T-cell (primary cell): Measurements from ENCODE around the gene ATP13A5. TPM values are rescaled to one million over a fixed set of nuclear protein-coding genes. Genes with fewer than 3 reads are reported as not detected.

Experiments
- ATAC-seq, 4 experiments: fragments of 200-7000 bp in 3 of 4; fragments of 150-1000 bp in 1 of 4; cut with Tn5 transposase; replicated peaks in 1 of 4; 1 replicate in 3 of 4; 2 replicates in 1 of 4; pipeline ENCODE4 v1.10.0; 2021; ENCODE audit warnings: moderate library complexity in 3 of 4, mild to moderate bottlenecking in 2 of 4, moderate number of reproducible peaks in 1 of 4
- CTCF ChIA-PET, 2 donors: fragments of 300-600 bp; sonication (Branson Sonifier 250); formaldehyde crosslinking; loops; one replicate each; lab custom pipeline; 2022; ENCODE audit warnings: antibody characterized with exemption in 2 of 2; lab: Charles Lee
- POLR2A ChIA-PET, 2 donors: fragments of 300-600 bp; sonication (Branson Sonifier 250); formaldehyde crosslinking; loops; one replicate each; lab custom pipeline; 2022; ENCODE audit warnings: antibody characterized with exemption in 2 of 2; lab: Charles Lee
- DNase-seq, 35 experiments: peaks; one replicate each; pipeline versions ENCODE4 v3.0.0 to v3.0.0-alpha.2; 2013 to 2023
- H3K27ac ChIP-seq: one replicate; pipeline ENCODE4 v1.5.1; 2013; ENCODE audit warnings: low read length
- H3K27me3 ChIP-seq, 2 experiments: replicated peaks in 1 of 2; 1 replicate in 1 of 2; 2 replicates in 1 of 2; pipeline versions ENCODE4 v1.6.1 to v1.7.0; 2013; ENCODE audit warnings: low read length in 1 of 2, mixed read lengths in 1 of 2; ENCODE audit not compliant: control insufficient read depth in 2 of 2, insufficient read depth in 2 of 2; ENCODE audit errors: extremely low read depth in 1 of 2
- H3K36me3 ChIP-seq, 2 donors: 1 replicate in 1 of 2; 2 replicates in 1 of 2; pipeline versions ENCODE4 v1.6.1 to v1.7.0; 2013; ENCODE audit warnings: low read length in 1 of 2; ENCODE audit not compliant: control insufficient read depth in 2 of 2, insufficient read depth in 1 of 2; ENCODE audit errors: extremely low read depth in 1 of 2
- H3K4me1 ChIP-seq, 2 experiments: 1 replicate in 1 of 2; 2 replicates in 1 of 2; pipeline versions ENCODE4 v1.6.1 to v1.7.0; 2013; ENCODE audit warnings: low read length in 2 of 2, mixed read lengths in 1 of 2; ENCODE audit not compliant: insufficient read depth in 2 of 2, control insufficient read depth in 1 of 2; ENCODE audit errors: extremely low read depth in 1 of 2
- H3K4me3 ChIP-seq, 2 donors: 1 replicate in 1 of 2; 2 replicates in 1 of 2; pipeline versions ENCODE4 v1.5.1 to v1.7.0; 2013; ENCODE audit warnings: mild to moderate bottlenecking in 2 of 2, low read length in 1 of 2, moderate library complexity in 1 of 2; ENCODE audit not compliant: control insufficient read depth in 1 of 2; ENCODE audit errors: extremely low read depth in 1 of 2
- H3K9me3 ChIP-seq: 2 replicates; pipeline ENCODE4 v1.7.0; 2013
- H3K27ac Mint-ChIP-seq, 2 donors: one replicate each; pipeline ENCODE4 v1.8.0; 2020 to 2021; ENCODE audit warnings: mild to moderate bottlenecking in 2 of 2, mixed read lengths in 2 of 2
- H3K27me3 Mint-ChIP-seq, 2 donors: one replicate each; pipeline ENCODE4 v1.8.0; 2021 to 2022; ENCODE audit warnings: mixed read lengths in 2 of 2
- H3K36me3 Mint-ChIP-seq: one replicate; pipeline ENCODE4 v1.8.0; 2021; ENCODE audit warnings: mixed read lengths
- H3K4me1 Mint-ChIP-seq, 3 donors: one replicate each; pipeline ENCODE4 v1.8.0; 2020 to 2022; ENCODE audit warnings: mixed read lengths in 3 of 3, mild to moderate bottlenecking in 1 of 3
- H3K4me3 Mint-ChIP-seq, 3 donors: one replicate each; pipeline ENCODE4 v1.8.0; 2020 to 2022; ENCODE audit warnings: mild to moderate bottlenecking in 3 of 3, mixed read lengths in 3 of 3, moderate library complexity in 3 of 3
- H3K9me3 Mint-ChIP-seq, 3 donors: one replicate each; pipeline ENCODE4 v1.8.0; 2020 to 2022; ENCODE audit warnings: mixed read lengths in 3 of 3
- WGBS: methylation state at CpG from one replicate; pipeline ENCODE4 v1.1.5; 2013; ENCODE audit warnings: missing lambda C conversion rate; ENCODE audit not compliant: insufficient coverage; 5-methylcytosine and 5-hydroxymethylcytosine counted together
- total RNA-seq, 35 experiments: library from RNA in 6 of 35; stranded (reverse) in 6 of 35; fragments of 120-200 nt in 1 of 35; gene quantifications; one replicate each; pipeline versions ENCODE4 v1.2.1 to v1.2.4 and lab custom pipeline; 2013 to 2026

ATP13A5 gene
- total RNA-seq, 5 donors from 2014 or later (not counting 1 experiment from before 2014, with no cell fraction given), result not detected

GRCh38 chr3:193292386-193292785 lies 86.2 kb downstream of the ATP13A5 start:
- Mint-ChIP-seq H3K27me3 (peaks cover 0 to 9% of the 10 kb centered on the region in 2 donors), H3K9me3 (peaks cover 2 to 28% (median 7%) of the 10 kb centered on the region in 3 donors), H3K4me3 (no peak overlapping the region), H3K36me3 (no peaks in the 10 kb centered on the region), H3K4me1 (no peaks in the 10 kb centered on the region), H3K27ac (no peak overlapping the region)
- ChIA-PET POLR2A (no interaction called here), CTCF (no interaction called here)
- H3K4me3 ChIP-seq, result no peak overlapping the region
- DNase-seq, result no peak
- 90% methylated on average over 2 of the region's 3 CpGs for WGBS
- no peak overlapping the region for H3K27ac ChIP-seq
- no peak for ATAC-seq
- no peaks in the 10 kb centered on the region for H3K4me1 ChIP-seq
- no peaks in the 10 kb centered on the region for H3K36me3 ChIP-seq
- H3K27me3 ChIP-seq, result no peaks in the 10 kb centered on the region
- no peaks in the 10 kb centered on the region for H3K9me3 ChIP-seq

- no peak overlapping the region for H3K27ac ChIP-seq
- WGBS, result no CpG with 5 or more reads among the region's 3 CpGs
- Mint-ChIP-seq H3K27me3 (peaks cover 0 to 7% of the 10 kb centered on the region in 2 donors), H3K27ac (no peak overlapping the region), H3K4me3 (no peak overlapping the region), H3K4me1 (no peaks in the 10 kb centered on the region), H3K36me3 (no peaks in the 10 kb centered on the region), H3K9me3 (no peaks in the 10 kb centered on the region)
- H3K9me3 ChIP-seq, result no peaks in the 10 kb centered on the region
- H3K36me3 ChIP-seq, result no peaks in the 10 kb centered on the region
- ChIA-PET POLR2A (no interaction called here), CTCF (no interaction called here)
- H3K4me1 ChIP-seq, result no peaks in the 10 kb centered on the region
- ATAC-seq (no peak), DNase-seq (no peak)
- H3K4me3 ChIP-seq, result no peak overlapping the region
- H3K27me3 ChIP-seq, result no peaks in the 10 kb centered on the region
Measured at GRCh38 chr3:193271101-193271840, 107.3 kb downstream of the ATP13A5 start.

GRCh38 chr3:193270451-193270850 lies 108.1 kb downstream of the ATP13A5 start:
- WGBS, result no CpG with 5 or more reads among the region's 3 CpGs
- Histone ChIP-seq H3K36me3 (no peaks in the 10 kb centered on the region), H3K4me1 (no peaks in the 10 kb centered on the region), H3K9me3 (no peaks in the 10 kb centered on the region), H3K27me3 (no peaks in the 10 kb centered on the region), H3K27ac (no peak overlapping the region), H3K4me3 (no peak overlapping the region)
- no peaks in the 10 kb centered on the region for H3K36me3 Mint-ChIP-seq
- DNase-seq (no peak), ATAC-seq (no peak)
- H3K9me3 Mint-ChIP-seq, result no peaks in the 10 kb centered on the region
- ChIA-PET POLR2A (no interaction called here), CTCF (no interaction called here)
- no peaks in the 10 kb centered on the region for H3K4me1 Mint-ChIP-seq
- no peak overlapping the region for H3K4me3 Mint-ChIP-seq
- peaks cover 0 to 7% of the 10 kb centered on the region in 2 donors for H3K27me3 Mint-ChIP-seq
- H3K27ac Mint-ChIP-seq, result no peak overlapping the region

- Mint-ChIP-seq H3K27me3 (peaks cover 0 to 6% of the 10 kb centered on the region in 2 donors), H3K4me1 (no peaks in the 10 kb centered on the region), H3K27ac (no peak overlapping the region), H3K9me3 (no peaks in the 10 kb centered on the region), H3K4me3 (no peak overlapping the region), H3K36me3 (no peaks in the 10 kb centered on the region)
- no peak for ATAC-seq
- ChIA-PET CTCF (no interaction called here), POLR2A (interaction anchor here in 1 of 2 donors (0.6 kb wide), 1 partner anchor 1828 kb away, joined by 5 read pairs; no protein-coding TSS in a partner anchor)
- H3K4me1 ChIP-seq, result no peaks in the 10 kb centered on the region
- H3K27me3 ChIP-seq, result no peaks in the 10 kb centered on the region
- WGBS, result 83% methylated on average over 2 of the region's 3 CpGs
- H3K4me3 ChIP-seq, result no peak overlapping the region
- H3K36me3 ChIP-seq, result no peaks in the 10 kb centered on the region
- DNase-seq, result no peak
- H3K9me3 ChIP-seq, result no peaks in the 10 kb centered on the region
- H3K27ac ChIP-seq, result no peak overlapping the region
Measured at GRCh38 chr3:193269343-193270028, 109.1 kb downstream of the ATP13A5 start.

- ChIA-PET POLR2A (interaction anchor here in 1 of 2 donors (0.7 kb wide), 1 partner anchor 738 kb away, joined by 7 read pairs; no protein-coding TSS in a partner anchor), CTCF (no interaction called here)
- H3K4me1 Mint-ChIP-seq, result no peaks in the 10 kb centered on the region
- H3K9me3 Mint-ChIP-seq, result no peaks in the 10 kb centered on the region
- no peak for DNase-seq
- Histone ChIP-seq H3K27ac (no peak overlapping the region), H3K4me3 (no peak overlapping the region), H3K4me1 (no peaks in the 10 kb centered on the region), H3K9me3 (no peaks in the 10 kb centered on the region), H3K36me3 (no peaks in the 10 kb centered on the region), H3K27me3 (no peaks in the 10 kb centered on the region)
- no peaks in the 10 kb centered on the region for H3K36me3 Mint-ChIP-seq
- H3K4me3 Mint-ChIP-seq, result no peak overlapping the region
- WGBS, result no CpG with 5 or more reads among the region's 5 CpGs
- peaks cover 2 to 6% of the 10 kb centered on the region in 2 donors for H3K27me3 Mint-ChIP-seq
- ATAC-seq, result no peak
- H3K27ac Mint-ChIP-seq, result no peak overlapping the region
Measured at GRCh38 chr3:193262707-193263106, 115.8 kb downstream of the ATP13A5 start.

- no peaks in the 10 kb centered on the region for H3K27me3 ChIP-seq
- DNase-seq (no peak), ATAC-seq (no peak)
- ChIA-PET POLR2A (interaction anchor here (0.6 to 0.7 kb wide), 2 partner anchors 16 to 737 kb away, joined by 3 to 7 read pairs; no protein-coding TSS in a partner anchor), CTCF (no interaction called here)
- no peak overlapping the region for H3K27ac ChIP-seq
- Mint-ChIP-seq H3K36me3 (no peaks in the 10 kb centered on the region), H3K9me3 (no peaks in the 10 kb centered on the region), H3K27ac (no peak overlapping the region), H3K27me3 (peaks cover 2 to 11% of the 10 kb centered on the region in 2 donors), H3K4me1 (no peaks in the 10 kb centered on the region), H3K4me3 (no peak overlapping the region)
- no peaks in the 10 kb centered on the region for H3K9me3 ChIP-seq
- H3K36me3 ChIP-seq, result no peaks in the 10 kb centered on the region
- no peaks in the 10 kb centered on the region for H3K4me1 ChIP-seq
- H3K4me3 ChIP-seq, result no peak overlapping the region
- 100% methylated on average over 1 of the region's 1 CpG for WGBS
Measured at GRCh38 chr3:193261970-193262369, 116.6 kb downstream of the ATP13A5 start.
